ENCODE measurements around the gene RTL1.

- no peak for TF ChIP-seq EZH2 (IDR thresholded peaks at IDR 0.05; ENCODE audit: borderline replicate concordance, low read depth, low read length, severe bottlenecking)
- TF ChIP-seq, protein P1, sequence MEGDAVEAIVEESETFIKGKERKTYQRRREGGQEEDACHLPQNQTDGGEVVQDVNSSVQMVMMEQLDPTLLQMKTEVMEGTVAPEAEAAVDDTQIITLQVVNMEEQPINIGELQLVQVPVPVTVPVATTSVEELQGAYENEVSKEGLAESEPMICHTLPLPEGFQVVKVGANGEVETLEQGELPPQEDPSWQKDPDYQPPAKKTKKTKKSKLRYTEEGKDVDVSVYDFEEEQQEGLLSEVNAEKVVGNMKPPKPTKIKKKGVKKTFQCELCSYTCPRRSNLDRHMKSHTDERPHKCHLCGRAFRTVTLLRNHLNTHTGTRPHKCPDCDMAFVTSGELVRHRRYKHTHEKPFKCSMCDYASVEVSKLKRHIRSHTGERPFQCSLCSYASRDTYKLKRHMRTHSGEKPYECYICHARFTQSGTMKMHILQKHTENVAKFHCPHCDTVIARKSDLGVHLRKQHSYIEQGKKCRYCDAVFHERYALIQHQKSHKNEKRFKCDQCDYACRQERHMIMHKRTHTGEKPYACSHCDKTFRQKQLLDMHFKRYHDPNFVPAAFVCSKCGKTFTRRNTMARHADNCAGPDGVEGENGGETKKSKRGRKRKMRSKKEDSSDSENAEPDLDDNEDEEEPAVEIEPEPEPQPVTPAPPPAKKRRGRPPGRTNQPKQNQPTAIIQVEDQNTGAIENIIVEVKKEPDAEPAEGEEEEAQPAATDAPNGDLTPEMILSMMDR (IDR thresholded peaks at IDR 0.05; ENCODE audit: borderline replicate concordance, extremely low read depth, low read length, poor library complexity, severe bottlenecking): no peak
Observed at GRCh38 chr14:100834082-100834793, 69.3 kb downstream of the RTL1 start.

Measured in DND-41 (cell line).